ENCODE results near the gene FRMD4B. TPM values are rescaled to one million over a fixed set of nuclear protein-coding genes. Genes with fewer than 3 reads are reported as not detected.
A peak's percentile ranks its signal among the peaks of the same experiment; 100 is the strongest.

The FRMD4B gene
- total RNA-seq, 1 donor from 2014 or later = 140 TPM

GRCh38 chr3:69209413-69209812 lies 176.5 kb downstream of the FRMD4B start:
- no peak for DNase-seq (ENCODE audit: low spot score in 2 of 2, unreplicated experiment in 2 of 2)
- H3K36me3 Mint-ChIP-seq = peaks cover 40% of the 10 kb centered on the region
- TF ChIP-seq, protein P1, sequence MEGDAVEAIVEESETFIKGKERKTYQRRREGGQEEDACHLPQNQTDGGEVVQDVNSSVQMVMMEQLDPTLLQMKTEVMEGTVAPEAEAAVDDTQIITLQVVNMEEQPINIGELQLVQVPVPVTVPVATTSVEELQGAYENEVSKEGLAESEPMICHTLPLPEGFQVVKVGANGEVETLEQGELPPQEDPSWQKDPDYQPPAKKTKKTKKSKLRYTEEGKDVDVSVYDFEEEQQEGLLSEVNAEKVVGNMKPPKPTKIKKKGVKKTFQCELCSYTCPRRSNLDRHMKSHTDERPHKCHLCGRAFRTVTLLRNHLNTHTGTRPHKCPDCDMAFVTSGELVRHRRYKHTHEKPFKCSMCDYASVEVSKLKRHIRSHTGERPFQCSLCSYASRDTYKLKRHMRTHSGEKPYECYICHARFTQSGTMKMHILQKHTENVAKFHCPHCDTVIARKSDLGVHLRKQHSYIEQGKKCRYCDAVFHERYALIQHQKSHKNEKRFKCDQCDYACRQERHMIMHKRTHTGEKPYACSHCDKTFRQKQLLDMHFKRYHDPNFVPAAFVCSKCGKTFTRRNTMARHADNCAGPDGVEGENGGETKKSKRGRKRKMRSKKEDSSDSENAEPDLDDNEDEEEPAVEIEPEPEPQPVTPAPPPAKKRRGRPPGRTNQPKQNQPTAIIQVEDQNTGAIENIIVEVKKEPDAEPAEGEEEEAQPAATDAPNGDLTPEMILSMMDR (IDR thresholded peaks at IDR 0.05; ENCODE audit: unreplicated experiment) = no peak
- H3K27ac Mint-ChIP-seq = peak overlapping the region; percentile 43
- H3K4me3 Mint-ChIP-seq = no peak overlapping the region
- peaks cover 3% of the 10 kb centered on the region for H3K9me3 Mint-ChIP-seq
- H3K27me3 Mint-ChIP-seq (ENCODE audit: low read depth) = no peaks in the 10 kb centered on the region
- H3K4me1 Mint-ChIP-seq = peaks cover 38% of the 10 kb centered on the region

GRCh38 chr3:69207031-69207430 lies 178.9 kb downstream of the FRMD4B start:
- H3K4me1 Mint-ChIP-seq = peaks cover 32% of the 10 kb centered on the region
- no peaks in the 10 kb centered on the region for H3K27me3 Mint-ChIP-seq (ENCODE audit: low read depth)
- H3K27ac Mint-ChIP-seq = no peak overlapping the region
- TF ChIP-seq, protein P1 (IDR thresholded peaks at IDR 0.05; ENCODE audit: unreplicated experiment) = no peak
- no peak overlapping the region for H3K4me3 Mint-ChIP-seq
- H3K9me3 Mint-ChIP-seq = peaks cover 3% of the 10 kb centered on the region
- peaks cover 34% of the 10 kb centered on the region for H3K36me3 Mint-ChIP-seq
- DNase-seq (ENCODE audit: low spot score in 2 of 2, unreplicated experiment in 2 of 2) = no peak

DNA sequence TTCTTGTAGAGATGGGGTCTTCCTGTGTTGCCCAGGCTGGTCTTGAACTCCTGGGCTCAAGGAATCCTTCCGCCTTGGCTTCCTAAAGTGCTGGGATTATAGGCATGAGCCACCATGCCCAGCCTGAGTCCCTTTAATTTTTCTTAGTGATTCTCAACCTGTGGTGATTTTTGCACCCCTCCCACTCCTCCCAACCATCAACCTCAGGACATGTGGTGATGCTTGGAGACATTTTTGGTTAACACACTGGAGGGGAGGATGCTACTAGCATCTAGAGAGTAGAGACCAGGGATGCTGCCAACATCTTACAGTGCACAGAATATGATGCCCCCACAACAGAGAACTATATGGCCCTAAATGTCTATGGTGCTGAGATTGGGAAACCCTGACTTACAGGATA lies 180.5 kb downstream of the FRMD4B start:
- peaks cover 35% of the 10 kb centered on the region for H3K4me1 Mint-ChIP-seq
- peaks cover 24% of the 10 kb centered on the region for H3K36me3 Mint-ChIP-seq
- TF ChIP-seq, protein P1 (IDR thresholded peaks at IDR 0.05; ENCODE audit: unreplicated experiment) = no peak
- peak overlapping the region; percentile 56 for H3K27ac Mint-ChIP-seq
- DNase-seq (ENCODE audit: low spot score in 2 of 2, unreplicated experiment in 2 of 2) = no peak
- H3K9me3 Mint-ChIP-seq = peaks cover 3% of the 10 kb centered on the region
- H3K4me3 Mint-ChIP-seq = no peak overlapping the region
- no peaks in the 10 kb centered on the region for H3K27me3 Mint-ChIP-seq (ENCODE audit: low read depth)

DNA sequence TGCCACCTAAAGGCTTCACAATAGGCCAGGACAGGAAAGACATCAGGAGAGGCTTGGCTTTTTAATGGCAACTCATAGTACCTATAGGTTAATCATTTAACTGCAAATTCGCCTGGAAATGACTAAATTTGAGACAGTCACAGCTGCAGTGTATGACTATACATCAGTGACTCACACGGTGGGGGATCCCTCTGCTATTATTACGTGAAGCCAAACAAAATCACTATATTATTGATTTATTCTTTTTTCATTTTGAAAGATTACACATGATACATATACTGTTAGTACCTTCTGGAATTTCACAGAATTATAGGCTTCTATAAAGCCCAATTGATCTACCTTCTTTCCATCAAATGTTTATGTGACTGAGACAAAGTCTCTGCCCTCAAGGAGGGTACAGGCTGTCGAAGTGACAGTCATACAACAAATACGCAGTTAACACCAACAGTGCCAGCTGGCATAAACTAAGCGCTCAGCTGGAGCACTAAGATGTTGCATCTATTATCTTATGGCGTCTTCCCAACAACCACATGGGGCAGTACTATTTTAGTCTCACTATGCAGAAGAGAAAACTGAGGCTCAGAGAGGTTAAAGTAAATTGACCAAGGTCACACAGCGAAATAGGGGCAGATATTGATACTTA lies 181.5 kb downstream of the FRMD4B start:
- Mint-ChIP-seq H3K36me3 (peaks cover 15% of the 10 kb centered on the region), H3K4me1 (peaks cover 36% of the 10 kb centered on the region), H3K27ac (peak overlapping the region; percentile 96), H3K9me3 (no peaks in the 10 kb centered on the region), H3K27me3 (ENCODE audit: low read depth) (no peaks in the 10 kb centered on the region), H3K4me3 (no peak overlapping the region)
- TF ChIP-seq, protein P1 (IDR thresholded peaks at IDR 0.05; ENCODE audit: unreplicated experiment) = no peak
- no peak for DNase-seq (ENCODE audit: low spot score in 2 of 2, unreplicated experiment in 2 of 2)

DNA sequence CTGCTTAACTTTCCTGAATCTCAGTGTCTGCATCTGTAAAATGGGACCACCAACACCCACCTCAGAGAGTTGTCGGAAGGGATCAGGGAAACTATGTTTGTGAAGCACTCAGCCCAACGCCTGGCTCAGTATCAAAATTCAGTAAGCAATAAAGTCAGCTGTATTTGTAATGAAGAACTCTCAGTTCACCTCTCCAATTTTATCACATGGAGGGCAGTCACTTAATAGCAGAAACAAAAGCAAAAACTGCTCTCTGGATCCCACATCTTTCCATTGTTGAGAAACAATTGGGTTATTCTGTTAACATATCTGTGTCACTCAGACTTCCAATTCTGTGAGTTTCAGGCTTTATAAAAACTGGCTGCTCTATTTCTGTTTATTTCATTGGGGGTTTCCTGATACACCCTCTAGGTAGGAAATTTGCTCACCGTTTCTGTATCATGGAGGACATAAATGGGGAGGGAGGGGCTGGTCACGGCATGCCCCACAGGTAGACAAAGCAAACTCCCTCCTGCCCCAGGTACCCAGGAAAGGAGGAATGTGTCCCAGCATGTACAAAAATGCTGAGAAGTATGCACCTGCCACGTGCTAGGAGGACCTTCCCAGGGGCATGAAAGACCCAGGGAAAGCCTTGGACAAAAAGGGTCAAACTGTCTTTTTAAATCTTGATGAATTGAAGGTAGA lies 182.1 kb downstream of the FRMD4B start:
- no peak for DNase-seq (ENCODE audit: low spot score in 2 of 2, unreplicated experiment in 2 of 2)
- H3K36me3 Mint-ChIP-seq = peaks cover 15% of the 10 kb centered on the region
- H3K27ac Mint-ChIP-seq = peak overlapping the region; percentile 96
- H3K9me3 Mint-ChIP-seq = no peaks in the 10 kb centered on the region
- H3K27me3 Mint-ChIP-seq (ENCODE audit: low read depth) = no peaks in the 10 kb centered on the region
- H3K4me1 Mint-ChIP-seq = peaks cover 42% of the 10 kb centered on the region
- no peak overlapping the region for H3K4me3 Mint-ChIP-seq
- TF ChIP-seq, protein P1 (IDR thresholded peaks at IDR 0.05; ENCODE audit: unreplicated experiment) = no peak

All from mesothelial cell of epicardium (in vitro differentiated cells).